WTC11 (cell line): ENCODE data around the gene TEX14.

Source experiments
- CREM ChIP-seq: sonication (generic); formaldehyde crosslinking; IDR thresholded peaks from 2 replicates; pipeline ENCODE4 v1.8.1; 2022; ENCODE audit warnings: mild to moderate bottlenecking, missing genetic modification reagents, moderate library complexity
- TP53 ChIP-seq: sonication (generic); formaldehyde crosslinking; IDR thresholded peaks from 2 replicates; pipeline ENCODE4 v1.8.1; 2023; ENCODE audit warnings: mild to moderate bottlenecking, missing genetic modification reagents
- TF ChIP-seq, protein P1 (sequence below): fragments of 200-600 bp; IDR thresholded peaks from 2 replicates; pipeline ENCODE4 v1.8.0; 2022; ENCODE audit warnings: antibody characterized with exemption
- TF ChIP-seq, protein P2 (sequence below): sonication (generic); formaldehyde crosslinking; IDR thresholded peaks from 2 replicates; pipeline ENCODE4 v1.8.0; 2022; ENCODE audit warnings: mild to moderate bottlenecking, missing genetic modification reagents
- TF ChIP-seq, protein P3 (sequence below): sonication (generic); formaldehyde crosslinking; IDR thresholded peaks from 2 replicates; pipeline ENCODE4 v1.8.1; 2023; ENCODE audit warnings: mild to moderate bottlenecking, missing genetic modification reagents, moderate library complexity
- TF ChIP-seq, protein P4 (sequence below): fragments of 250-450 bp; sonication (Bioruptor Pico); IDR thresholded peaks from 2 replicates; pipeline ENCODE4 v1.9.0; 2021; ENCODE audit warnings: mild to moderate bottlenecking

DNA sequence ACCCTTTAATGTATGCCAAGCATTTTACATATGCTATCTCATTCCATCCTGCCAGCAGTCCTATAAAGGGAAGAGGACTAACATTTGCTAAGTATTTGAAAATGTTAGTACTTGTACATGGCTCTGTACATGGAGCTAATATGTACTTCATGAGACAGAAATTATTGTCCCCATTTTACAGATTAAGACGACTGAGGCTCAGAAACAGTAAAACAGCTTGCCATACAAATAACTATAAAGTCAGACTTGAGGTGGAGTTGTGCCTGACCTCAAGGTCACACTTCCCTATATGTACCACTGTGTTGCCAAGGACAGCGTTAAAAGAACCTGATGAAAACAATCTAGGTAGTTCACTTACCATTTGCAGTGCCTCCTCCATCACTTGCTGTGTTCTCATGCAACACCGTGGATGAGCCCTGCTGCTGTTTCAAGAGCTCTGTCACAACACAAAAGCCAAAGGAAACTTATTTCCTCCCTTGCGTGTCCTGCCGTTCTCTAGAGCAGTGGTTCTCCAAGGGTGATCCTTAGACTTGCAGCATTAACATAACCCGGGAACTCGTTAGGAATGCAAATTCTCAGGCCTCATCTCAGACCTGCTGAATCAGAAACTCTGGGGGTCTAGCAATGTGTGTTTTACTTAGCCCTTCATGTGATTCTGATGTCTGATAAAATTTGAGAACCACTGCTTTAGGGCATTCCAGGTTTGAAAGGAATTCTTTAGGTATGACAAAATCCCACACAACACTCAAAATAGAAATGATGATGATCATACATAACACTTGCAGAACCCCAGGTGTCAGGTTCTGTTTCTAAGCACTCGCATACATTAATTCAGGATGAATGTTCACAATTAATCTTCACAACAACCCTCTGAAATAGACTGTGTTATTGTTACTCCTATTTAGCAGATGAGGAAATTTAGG is 126.2 kb downstream of the TEX14 start:
- TF ChIP-seq, protein P1, sequence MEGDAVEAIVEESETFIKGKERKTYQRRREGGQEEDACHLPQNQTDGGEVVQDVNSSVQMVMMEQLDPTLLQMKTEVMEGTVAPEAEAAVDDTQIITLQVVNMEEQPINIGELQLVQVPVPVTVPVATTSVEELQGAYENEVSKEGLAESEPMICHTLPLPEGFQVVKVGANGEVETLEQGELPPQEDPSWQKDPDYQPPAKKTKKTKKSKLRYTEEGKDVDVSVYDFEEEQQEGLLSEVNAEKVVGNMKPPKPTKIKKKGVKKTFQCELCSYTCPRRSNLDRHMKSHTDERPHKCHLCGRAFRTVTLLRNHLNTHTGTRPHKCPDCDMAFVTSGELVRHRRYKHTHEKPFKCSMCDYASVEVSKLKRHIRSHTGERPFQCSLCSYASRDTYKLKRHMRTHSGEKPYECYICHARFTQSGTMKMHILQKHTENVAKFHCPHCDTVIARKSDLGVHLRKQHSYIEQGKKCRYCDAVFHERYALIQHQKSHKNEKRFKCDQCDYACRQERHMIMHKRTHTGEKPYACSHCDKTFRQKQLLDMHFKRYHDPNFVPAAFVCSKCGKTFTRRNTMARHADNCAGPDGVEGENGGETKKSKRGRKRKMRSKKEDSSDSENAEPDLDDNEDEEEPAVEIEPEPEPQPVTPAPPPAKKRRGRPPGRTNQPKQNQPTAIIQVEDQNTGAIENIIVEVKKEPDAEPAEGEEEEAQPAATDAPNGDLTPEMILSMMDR, result no peak
- TF ChIP-seq, protein P2, sequence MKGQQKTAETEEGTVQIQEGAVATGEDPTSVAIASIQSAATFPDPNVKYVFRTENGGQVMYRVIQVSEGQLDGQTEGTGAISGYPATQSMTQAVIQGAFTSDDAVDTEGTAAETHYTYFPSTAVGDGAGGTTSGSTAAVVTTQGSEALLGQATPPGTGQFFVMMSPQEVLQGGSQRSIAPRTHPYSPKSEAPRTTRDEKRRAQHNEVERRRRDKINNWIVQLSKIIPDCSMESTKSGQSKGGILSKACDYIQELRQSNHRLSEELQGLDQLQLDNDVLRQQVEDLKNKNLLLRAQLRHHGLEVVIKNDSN, result no peak
- TF ChIP-seq CREM (CRISPR knock-in tag), result no peak
- TF ChIP-seq, protein P3, sequence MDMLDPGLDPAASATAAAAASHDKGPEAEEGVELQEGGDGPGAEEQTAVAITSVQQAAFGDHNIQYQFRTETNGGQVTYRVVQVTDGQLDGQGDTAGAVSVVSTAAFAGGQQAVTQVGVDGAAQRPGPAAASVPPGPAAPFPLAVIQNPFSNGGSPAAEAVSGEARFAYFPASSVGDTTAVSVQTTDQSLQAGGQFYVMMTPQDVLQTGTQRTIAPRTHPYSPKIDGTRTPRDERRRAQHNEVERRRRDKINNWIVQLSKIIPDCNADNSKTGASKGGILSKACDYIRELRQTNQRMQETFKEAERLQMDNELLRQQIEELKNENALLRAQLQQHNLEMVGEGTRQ (CRISPR knock-in tag), result no peak
- TF ChIP-seq TP53 (CRISPR knock-in tag), result no peak
- TF ChIP-seq, protein P4, sequence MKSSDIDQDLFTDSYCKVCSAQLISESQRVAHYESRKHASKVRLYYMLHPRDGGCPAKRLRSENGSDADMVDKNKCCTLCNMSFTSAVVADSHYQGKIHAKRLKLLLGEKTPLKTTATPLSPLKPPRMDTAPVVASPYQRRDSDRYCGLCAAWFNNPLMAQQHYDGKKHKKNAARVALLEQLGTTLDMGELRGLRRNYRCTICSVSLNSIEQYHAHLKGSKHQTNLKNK (CRISPR knock-in tag), result no peak
